Right ventricle myocardium superior (tissue), 1 donor: ENCODE measurements around the gene WFIKKN1. TPM values are rescaled to one million over a fixed set of nuclear protein-coding genes. Genes with fewer than 3 reads are reported as not detected.

Experiments
- ATAC-seq: fragments of 200-7000 bp; cut with Tn5 transposase; one replicate; pipeline ENCODE4 v1.9.1; 2020; ENCODE audit warnings: mild to moderate bottlenecking; ENCODE audit not compliant: poor library complexity
- DNase-seq: peaks from one replicate; pipeline ENCODE4 v3.0.0-alpha.2; 2020
- intact Hi-C: fragments of 100-400 bp; cut with DNase I; formaldehyde crosslinking; loops from one replicate; pipeline ENCODE4 v1.11.2; 2022
- total RNA-seq: library from RNA; stranded (reverse); fragmentation: NEBNext Ultra II Directional; extraction: Animal tissue kit (Norgen Biotek cat#: 25700); gene quantifications from one replicate; pipeline ENCODE4 v1.2.1, GENCODE V29; 2021
- donor health status: DM: no; HTN: yes; CAD: no; lungs with severe emphysema.

WFIKKN1 gene
- total RNA-seq, 1 donor from 2014 or later, result 0.13 TPM

DNA sequence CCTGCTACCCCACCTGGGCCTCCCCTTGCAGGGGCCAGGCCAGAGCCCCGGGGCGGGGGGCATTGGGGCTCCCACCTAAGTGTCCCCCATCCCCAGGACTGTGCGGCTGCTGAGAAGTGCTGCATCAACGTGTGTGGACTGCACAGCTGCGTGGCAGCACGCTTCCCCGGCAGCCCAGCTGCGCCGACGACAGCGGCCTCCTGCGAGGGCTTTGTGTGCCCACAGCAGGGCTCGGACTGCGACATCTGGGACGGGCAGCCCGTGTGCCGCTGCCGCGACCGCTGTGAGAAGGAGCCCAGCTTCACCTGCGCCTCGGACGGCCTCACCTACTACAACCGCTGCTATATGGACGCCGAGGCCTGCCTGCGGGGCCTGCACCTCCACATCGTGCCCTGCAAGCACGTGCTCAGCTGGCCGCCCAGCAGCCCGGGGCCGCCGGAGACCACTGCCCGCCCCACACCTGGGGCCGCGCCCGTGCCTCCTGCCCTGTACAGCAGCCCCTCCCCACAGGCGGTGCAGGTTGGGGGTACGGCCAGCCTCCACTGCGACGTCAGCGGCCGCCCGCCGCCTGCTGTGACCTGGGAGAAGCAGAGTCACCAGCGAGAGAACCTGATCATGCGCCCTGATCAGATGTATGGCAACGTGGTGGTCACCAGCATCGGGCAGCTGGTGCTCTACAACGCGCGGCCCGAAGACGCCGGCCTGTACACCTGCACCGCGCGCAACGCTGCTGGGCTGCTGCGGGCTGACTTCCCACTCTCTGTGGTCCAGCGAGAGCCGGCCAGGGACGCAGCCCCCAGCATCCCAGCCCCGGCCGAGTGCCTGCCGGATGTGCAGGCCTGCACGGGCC is 1.9 kb downstream of the WFIKKN1 start:
- DNase-seq, result peak; percentile 40
- ATAC-seq, result no peak

DNA sequence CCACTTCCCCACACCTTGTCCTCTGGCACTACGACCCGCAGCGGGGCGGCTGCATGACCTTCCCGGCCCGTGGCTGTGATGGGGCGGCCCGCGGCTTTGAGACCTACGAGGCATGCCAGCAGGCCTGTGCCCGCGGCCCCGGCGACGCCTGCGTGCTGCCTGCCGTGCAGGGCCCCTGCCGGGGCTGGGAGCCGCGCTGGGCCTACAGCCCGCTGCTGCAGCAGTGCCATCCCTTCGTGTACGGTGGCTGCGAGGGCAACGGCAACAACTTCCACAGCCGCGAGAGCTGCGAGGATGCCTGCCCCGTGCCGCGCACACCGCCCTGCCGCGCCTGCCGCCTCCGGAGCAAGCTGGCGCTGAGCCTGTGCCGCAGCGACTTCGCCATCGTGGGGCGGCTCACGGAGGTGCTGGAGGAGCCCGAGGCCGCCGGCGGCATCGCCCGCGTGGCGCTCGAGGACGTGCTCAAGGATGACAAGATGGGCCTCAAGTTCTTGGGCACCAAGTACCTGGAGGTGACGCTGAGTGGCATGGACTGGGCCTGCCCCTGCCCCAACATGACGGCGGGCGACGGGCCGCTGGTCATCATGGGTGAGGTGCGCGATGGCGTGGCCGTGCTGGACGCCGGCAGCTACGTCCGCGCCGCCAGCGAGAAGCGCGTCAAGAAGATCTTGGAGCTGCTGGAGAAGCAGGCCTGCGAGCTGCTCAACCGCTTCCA is 2.7 kb downstream of the WFIKKN1 start:
- intact Hi-C loops, result no loop called here
- no peak for ATAC-seq
- DNase-seq, result peak; percentile 41

More for the DNA sequence above, 1.9 kb downstream of the WFIKKN1 start:
- intact Hi-C loops, result no loop called here

DNA sequence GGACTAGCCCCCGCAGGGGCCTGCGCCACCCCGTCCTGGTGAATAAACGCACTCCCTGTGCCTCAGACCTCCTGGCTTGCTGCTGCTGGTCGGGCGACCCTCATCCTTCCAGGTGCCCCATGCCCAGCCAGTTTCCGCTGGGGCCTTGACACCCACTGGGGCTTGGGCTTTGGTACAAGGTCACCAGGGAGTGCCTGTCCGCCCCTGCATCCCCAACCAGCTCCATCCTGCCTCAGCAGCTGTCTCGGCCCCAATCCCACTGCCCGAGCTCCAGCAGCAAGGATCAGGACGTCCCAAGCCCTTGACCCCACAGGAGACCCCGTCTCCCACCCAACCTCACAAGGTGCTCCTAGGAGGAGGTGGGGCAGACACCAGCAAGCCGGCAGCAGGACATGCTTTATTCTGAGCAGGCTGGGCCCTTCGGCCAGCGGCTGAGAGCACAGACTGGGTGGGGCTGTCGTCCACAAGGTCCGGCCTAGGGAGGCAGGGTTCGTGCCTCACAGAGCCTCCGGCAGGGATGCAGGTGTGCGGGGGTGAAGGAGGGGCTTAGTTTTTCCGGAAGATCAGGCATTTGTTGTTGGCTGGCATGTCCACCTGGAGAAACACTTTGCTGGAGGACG is 3.4 kb downstream of the WFIKKN1 start:
- intact Hi-C loops, result no loop called here
- no peak for ATAC-seq
- peak; percentile 40 for DNase-seq

DNA sequence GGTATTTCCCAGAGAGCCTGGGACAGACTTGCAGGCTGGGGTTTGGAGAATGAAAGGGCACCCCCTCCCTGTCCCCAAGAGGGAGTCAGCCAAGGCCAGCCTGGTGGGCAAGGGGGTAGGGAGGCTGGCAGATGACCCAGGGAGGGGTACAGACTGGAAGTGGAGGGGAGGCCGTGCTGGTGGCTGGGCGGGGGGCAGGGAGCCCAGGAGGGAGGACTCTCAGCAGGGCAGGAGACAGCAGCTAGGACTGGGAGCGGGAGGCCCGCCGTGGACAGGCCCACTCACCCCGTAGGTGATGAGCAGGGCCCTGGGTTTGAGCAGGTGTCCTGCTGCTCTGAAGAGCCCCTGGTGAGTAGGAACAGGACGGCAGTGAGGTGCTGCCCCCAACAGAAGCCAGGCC is 4.2 kb downstream of the WFIKKN1 start:
- ATAC-seq, result no peak
- no peak for DNase-seq
- intact Hi-C loops, result loop anchor here (5.0 kb wide), 1 partner anchor 48 kb away; no protein-coding TSS in a partner anchor

DNA sequence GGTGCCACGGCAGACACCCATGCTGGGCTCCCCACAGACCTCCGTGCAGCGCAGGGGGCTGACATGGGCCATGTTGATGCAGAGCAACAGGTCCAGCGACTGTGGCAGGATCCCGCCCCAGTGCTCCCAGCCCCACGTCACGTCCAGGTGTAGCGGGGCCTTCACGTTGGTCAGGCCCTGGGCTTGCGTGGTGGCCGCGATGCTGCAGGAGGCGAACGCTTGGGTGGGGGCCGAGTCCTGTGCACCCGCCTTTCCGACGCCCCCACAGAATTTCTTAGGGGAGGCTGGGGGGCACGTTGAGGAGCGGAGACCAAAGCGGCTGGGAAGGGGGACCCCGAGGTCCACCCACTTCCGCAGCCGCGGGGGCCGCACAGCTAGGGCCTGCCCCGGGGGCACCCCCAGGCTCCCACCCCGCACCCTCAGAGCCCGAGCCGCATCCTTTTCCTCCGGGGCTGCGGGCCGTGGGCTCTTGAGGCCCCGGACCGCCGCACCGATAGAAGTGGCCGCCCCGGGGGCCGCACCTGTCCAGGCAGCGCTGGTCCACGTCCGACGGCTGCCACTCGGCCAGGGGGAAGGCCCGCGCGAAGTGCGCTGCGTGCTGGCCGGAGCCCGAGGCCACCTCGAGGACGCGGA is 4.9 kb downstream of the WFIKKN1 start:
- no peak for DNase-seq
- ATAC-seq, result no peak
- intact Hi-C loops, result loop anchor here (5.0 kb wide), 1 partner anchor 48 kb away; no protein-coding TSS in a partner anchor

DNA sequence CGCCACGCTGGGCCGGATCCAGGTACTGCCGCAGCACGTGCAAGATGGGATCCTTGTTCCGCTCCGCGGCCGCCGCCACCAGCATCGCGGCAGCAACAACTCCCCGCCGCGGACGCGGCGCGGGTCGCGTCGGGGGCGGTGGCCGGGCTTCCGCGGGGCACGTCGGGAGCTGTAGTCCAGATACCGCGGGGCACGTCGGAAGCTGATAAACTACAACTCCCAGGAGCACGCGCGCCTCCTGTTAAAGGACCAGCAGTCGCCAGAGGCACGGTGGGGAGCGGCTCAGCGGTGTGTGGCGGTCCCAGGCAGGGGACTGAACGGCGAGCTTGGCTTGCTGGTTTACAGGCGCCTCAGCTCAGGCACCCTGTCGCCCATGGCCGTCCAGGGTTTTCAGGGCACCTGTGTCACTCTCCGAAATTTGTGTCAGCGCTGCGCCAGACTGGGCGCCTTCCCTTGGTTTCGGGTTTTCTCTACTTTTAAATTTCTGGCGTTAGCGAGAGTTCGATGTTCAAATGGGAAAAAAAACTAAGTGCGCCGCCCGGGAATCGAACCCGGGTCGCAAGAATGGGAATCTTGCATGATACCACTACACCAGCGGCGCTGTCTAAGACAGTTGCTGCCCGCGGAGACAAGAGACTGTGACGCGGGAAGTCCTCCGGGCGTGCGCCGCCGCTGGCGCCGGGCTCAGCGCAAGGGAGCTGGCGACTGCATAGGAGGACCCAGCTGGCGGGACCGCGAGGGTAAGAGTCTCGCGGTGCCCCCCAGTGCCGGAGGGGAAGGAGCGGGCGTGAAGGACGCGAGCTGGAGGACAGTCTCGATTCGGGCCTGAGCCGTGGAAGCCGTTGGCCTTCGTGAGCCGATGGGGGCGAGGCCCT is 5.7 kb downstream of the WFIKKN1 start, which contains the start of gene METTL26:
TSS of gene METTL26 (minus strand) at position 100 of the 875 bp plus-strand sequence. CDS start at position 85, 15 bp downstream.
- peak; percentile 98 for DNase-seq
- intact Hi-C loops, result loop anchor here (5.0 kb wide), 1 partner anchor 49 kb away; no protein-coding TSS in a partner anchor
- peak; percentile 91 for ATAC-seq

DNA sequence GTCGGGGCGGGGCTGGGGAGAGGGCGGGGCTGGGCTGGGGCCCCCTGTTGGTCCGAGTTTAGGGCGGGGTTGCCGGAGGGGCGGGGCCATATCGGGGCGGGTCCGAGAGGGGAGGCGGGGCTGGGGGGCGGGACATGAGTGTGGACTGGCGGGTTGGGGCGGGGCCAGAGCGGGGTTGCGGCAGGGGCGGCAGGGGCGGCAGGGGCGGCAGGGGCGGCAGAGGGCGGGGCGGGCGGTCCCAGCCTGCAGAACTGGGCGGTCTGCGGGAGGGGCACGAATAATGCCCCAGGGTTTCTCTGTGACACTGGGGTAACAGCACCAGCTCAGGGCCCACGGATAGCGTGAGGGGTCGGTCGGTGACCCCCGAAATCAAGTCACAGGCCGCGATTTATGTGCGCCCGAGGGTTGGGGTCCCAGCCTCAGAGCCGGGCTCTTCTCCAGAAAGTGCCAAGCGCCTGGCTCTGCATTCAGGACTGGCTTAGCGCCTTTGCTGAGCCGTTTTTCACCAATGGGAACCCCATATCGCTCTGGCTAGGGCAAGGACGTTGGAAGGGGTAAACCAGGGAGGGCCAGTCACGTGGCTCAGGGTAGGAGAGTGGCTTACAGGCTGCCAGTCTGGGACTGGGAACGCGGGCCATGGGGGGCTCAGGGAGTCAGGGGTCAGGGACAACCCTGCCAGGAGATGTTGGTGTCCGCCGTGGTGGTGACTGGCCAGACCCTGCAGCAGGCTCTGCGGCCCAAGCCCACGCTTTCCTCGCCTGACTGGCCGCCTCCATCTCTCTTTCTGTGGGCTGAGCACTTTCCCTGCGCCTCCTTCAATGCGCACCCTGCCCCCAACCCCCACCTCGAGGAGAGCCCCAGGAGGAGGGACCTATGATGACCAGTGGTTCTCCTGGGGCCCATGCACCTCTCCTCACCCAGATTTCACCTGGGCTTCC is 6.6 kb downstream of the WFIKKN1 start:
- DNase-seq, result peak; percentile 92
- peak; percentile 80 for ATAC-seq
- intact Hi-C loops, result loop anchor here (5.0 kb wide), 1 partner anchor 50 kb away; no protein-coding TSS in a partner anchor

DNA sequence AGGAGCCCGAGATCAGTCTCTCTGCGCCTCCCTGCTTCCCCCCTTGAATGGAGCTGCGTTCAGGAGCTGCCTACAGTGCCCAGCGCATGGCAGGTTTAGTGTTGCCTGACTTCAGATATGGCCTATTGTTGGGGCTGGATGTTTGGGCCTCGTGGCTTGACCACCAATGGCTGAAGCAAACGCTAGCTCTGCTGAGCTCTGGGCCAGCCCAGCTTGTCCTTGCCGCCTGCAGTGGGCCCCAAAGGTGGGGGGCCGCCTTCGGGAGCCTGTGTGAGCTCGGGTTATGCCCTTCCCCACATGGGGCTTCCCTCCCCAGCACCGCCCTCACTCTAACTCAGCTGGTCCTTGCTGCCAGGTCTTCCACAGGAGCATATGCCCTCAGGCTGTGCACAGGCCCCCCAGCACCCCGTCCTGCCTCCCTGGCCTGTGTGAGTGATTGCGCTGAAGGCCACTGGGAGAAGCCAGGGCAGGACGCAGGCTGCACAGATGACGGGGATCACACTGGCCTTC is 7.3 kb downstream of the WFIKKN1 start:
- DNase-seq (no peak), ATAC-seq (no peak)
- intact Hi-C loops, result loop anchor here (5.0 kb wide), 1 partner anchor 51 kb away; no protein-coding TSS in a partner anchor

DNA sequence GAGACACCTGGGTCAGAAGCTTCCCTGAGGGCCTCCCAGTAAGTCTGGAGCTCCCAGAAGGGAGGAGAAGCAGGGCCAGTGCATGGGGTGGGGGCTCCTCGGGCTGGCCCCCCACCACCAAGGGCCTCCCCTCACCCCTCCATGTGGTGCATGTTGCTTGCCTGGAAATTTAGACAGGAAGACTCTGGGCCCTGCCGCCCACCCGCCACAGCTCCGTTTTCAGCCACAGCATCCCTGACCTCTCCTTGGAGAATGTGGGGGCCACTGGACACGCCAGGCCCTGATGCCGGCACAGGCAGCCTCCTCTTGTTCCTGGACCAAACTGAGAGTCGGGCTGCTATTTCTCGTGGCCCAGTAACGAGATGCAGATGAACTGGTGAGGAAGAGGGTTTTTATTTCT is 8.1 kb downstream of the WFIKKN1 start:
- DNase-seq (no peak), ATAC-seq (no peak)
- intact Hi-C loops, result loop anchor here (5.0 kb wide), 1 partner anchor 52 kb away; no protein-coding TSS in a partner anchor

DNA sequence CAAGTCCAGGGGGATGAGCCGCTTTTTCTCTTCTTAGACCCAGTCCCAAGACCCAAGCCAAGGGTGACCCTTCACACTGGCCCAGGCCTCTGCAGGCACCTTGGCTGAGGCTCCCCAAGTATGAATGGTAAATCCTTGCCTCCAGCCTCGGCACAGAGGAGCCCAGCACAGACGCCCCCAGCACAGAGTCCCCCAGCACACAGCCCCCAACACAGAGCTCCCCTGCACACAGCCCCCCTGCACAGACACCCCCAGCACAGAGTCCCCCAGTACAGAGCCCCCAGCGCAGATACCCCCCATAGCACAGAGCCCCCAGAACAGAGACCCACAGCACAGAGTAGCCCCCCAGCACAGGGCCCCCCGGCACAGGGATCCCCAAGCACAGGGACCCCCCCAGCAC is 9.8 kb downstream of the WFIKKN1 start:
- intact Hi-C loops, result no loop called here
- ATAC-seq, result no peak
- DNase-seq, result no peak

DNA sequence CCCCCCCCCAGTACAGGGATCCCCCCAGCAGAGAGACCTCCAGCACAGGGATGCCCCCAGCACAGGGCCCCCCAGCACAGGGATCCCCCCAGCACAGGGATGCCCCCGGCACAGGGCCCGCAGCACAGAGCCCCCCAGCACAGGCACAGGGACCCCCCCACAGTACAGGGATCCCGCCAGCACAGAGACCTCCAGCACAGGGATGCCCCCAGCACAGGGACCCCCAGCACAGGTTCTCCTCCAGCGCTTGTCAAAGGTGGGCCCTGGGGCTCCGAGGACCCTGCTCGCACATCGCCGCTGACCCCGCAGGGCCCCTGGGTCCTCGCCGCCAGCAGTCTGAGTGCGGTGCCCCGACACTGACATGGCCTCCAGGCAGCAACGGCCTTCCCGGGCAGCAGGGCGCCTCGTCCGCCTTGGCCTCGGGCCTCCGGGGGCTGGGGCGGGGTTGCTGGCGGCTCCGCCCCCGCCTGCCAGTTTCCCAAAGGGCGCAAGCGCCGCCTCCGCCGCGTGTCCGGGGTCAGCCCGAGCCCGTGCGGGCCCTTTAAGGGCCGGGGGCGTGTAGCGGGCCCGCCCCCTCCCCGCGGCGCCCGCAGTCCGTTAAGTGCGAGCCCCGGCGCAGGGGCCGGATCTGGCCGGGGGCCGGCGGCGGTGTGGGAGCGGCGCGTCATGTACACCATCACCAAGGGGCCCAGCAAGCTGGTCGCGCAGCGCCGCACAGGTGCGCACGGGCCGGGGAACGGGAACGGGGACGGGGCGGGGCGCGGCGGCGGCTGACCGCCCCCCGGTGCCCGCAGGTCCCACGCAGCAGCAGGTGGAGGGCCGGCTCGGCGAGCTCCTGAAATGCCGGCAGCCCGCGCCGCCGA is 10.8 kb downstream of the WFIKKN1 start, which contains the start of gene MCRIP2:
TSS of gene MCRIP2 (plus strand) at position 503 of the 863 bp plus-strand sequence. CDS start at position 667, 164 bp downstream.
- intact Hi-C loops, result no loop called here
- peak; percentile 70 for ATAC-seq
- peak; percentile 93 for DNase-seq

DNA sequence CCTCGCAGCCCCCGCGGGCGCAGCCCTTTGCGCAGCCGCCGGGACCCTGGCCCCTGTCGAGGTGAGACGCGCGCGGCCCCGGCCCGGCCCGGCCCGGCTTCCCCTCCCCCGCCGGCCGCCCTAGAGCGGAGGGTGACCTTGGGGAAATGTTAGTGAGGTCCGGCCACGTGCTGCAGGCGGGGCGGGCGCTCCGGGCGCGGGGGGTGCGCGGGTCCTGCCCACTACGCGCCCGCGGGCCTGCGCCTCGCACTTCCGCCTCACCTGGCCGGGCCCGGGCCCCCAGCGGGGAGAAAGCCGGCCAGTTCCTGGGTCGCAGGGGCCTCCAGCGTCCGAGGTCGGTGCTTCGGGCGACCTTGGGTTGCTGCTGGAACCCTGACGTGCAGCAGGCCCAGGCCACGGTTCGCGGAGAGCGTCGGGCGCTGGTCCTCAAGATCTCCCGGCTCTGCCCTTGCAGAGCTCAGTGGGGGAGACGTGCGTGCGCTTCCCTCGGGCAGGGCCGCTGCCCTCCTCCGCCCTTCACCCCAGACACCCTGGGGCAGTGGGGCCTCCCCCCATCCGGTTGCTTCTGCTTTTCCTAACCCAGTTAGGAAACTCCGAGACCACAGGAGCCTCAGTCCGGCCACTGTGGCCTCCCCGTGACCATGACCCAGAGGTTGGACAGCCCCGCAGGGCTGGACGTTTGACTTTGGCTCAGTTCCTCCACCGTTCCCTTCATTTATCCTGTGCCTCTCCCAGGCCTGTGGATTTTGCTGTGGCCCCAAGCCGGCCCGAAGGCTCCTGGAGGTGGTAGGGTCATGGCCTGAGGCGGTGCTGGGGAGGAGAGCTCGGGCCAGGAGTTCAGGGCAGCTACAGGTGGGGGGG is 11.6 kb downstream of the WFIKKN1 start:
- ATAC-seq, result peak; percentile 40
- intact Hi-C loops, result no loop called here
- peak; percentile 81 for DNase-seq

DNA sequence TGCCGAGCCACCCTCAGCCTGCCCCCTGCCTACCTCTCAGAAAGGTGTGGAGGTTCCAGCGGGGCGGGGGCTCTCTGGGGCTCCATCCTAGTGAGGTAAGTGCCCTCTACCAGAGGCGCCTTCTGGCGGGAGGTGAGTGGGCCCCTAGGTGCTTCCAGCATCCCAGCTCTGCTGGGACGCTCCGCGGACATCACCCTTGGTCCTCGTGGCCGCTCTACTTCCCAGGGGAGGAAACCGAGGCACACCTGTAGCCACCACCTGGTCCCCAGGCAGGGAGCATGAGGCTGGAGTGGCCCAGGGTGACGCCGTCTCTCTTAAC is 12.2 kb downstream of the WFIKKN1 start:
- no peak for ATAC-seq
- intact Hi-C loops, result no loop called here
- no peak for DNase-seq

DNA sequence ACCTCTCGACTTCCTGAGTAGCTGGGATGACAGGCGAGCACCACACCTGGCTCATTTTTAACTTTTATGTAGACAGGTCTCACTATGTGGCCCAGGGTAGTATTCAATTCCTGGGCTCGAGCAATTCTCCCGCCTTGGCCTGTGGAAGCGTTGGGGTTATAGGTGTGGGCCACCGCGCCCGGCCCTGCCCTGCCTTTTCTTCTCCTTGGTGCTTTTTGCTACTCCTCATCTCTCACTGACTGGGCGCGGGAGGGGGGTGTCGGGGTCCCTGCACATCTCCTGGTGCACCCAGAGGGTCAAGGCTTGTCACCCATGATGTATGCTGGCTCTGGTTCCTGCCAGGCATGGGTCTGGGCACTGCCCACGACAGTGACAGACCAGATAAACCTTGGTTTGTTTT is 13.8 kb downstream of the WFIKKN1 start:
- ATAC-seq, result no peak
- DNase-seq, result no peak
- intact Hi-C loops, result no loop called here
